Neural progenitor cell (in vitro differentiated cells): ENCODE data around the gene SERINC5. TPM values are rescaled to one million over a fixed set of nuclear protein-coding genes. Genes with fewer than 3 reads are reported as not detected.

Source experiments
- DNase-seq: peaks from one replicate; pipeline ENCODE4 v3.0.0-alpha.2; 2016; ENCODE audit warnings: low spot score
- H2AFZ ChIP-seq: fragments of 200-600 bp; sonication (generic); replicated peaks from 2 replicates; pipeline ENCODE4 v1.6.1; 2016; ENCODE audit warnings: antibody characterized with exemption
- H3F3A ChIP-seq: fragments of 200-600 bp; sonication (generic); 2 replicates; pipeline ENCODE4 v1.6.1; 2016; ENCODE audit warnings: antibody characterized with exemption, low read depth
- H3K27ac ChIP-seq: fragments of 200-600 bp; sonication (generic); 2 replicates; pipeline ENCODE4 v1.5.1; 2016; ENCODE audit warnings: mild to moderate bottlenecking
- H3K27me3 ChIP-seq: fragments of 200-600 bp; sonication (generic); 2 replicates; pipeline ENCODE4 v1.6.1; 2016; ENCODE audit warnings: mild to moderate bottlenecking, moderate library complexity
- H3K36me3 ChIP-seq: fragments of 200-600 bp; sonication (generic); 2 replicates; pipeline ENCODE4 v1.5.1; 2016
- H3K4me1 ChIP-seq: fragments of 200-600 bp; sonication (generic); 2 replicates; pipeline ENCODE4 v1.6.1; 2016; ENCODE audit warnings: mixed run types
- H3K4me2 ChIP-seq: fragments of 200-600 bp; sonication (generic); 2 replicates; pipeline ENCODE4 v1.6.1; 2016
- H3K4me3 ChIP-seq: fragments of 200-600 bp; sonication (generic); 2 replicates; pipeline ENCODE4 v1.5.1; 2016
- H3K79me2 ChIP-seq: fragments of 200-600 bp; sonication (generic); 2 replicates; pipeline ENCODE4 v1.6.1; 2016; ENCODE audit warnings: low read depth
- H3K9ac ChIP-seq: fragments of 200-600 bp; sonication (generic); 2 replicates; pipeline ENCODE4 v1.6.1; 2016
- H3K9me3 ChIP-seq: fragments of 200-600 bp; sonication (generic); 2 replicates; pipeline ENCODE4 v1.5.1; 2016; ENCODE audit warnings: low read depth
- H4K20me1 ChIP-seq: fragments of 200-600 bp; sonication (generic); 2 replicates; pipeline ENCODE4 v1.6.1; 2016; ENCODE audit warnings: low read depth
- H3K27ac Mint-ChIP-seq: 3 replicates; pipeline ENCODE4 v1.8.0; 2021; ENCODE audit warnings: mixed read lengths
- H3K27me3 Mint-ChIP-seq: 2 replicates; pipeline ENCODE4 v1.8.0; 2022; ENCODE audit warnings: low read depth, mild to moderate bottlenecking, inconsistent platforms, moderate library complexity, mixed read lengths; ENCODE audit not compliant: insufficient read depth
- H3K36me3 Mint-ChIP-seq: 3 replicates; pipeline ENCODE4 v1.8.0; 2021; ENCODE audit warnings: mixed read lengths
- H3K4me1 Mint-ChIP-seq: 3 replicates; pipeline ENCODE4 v1.8.0; 2021; ENCODE audit warnings: mixed read lengths
- H3K4me3 Mint-ChIP-seq: 3 replicates; pipeline ENCODE4 v1.8.0; 2021; ENCODE audit warnings: mild to moderate bottlenecking, moderate library complexity, mixed read lengths
- H3K9me3 Mint-ChIP-seq: 3 replicates; pipeline ENCODE4 v1.8.0; 2020; ENCODE audit warnings: mixed read lengths
- CTCF ChIP-seq: fragments of 200-600 bp; sonication (generic); IDR thresholded peaks from 2 replicates; pipeline ENCODE4 v1.5.1; 2017; ENCODE audit warnings: antibody characterized with exemption, mild to moderate bottlenecking
- EZH2 ChIP-seq: fragments of 200-600 bp; sonication (generic); IDR thresholded peaks from 2 replicates; pipeline ENCODE4 v1.6.1; 2017; ENCODE audit warnings: antibody characterized with exemption, mild to moderate bottlenecking, moderate library complexity
- EZH2phosphoT487 ChIP-seq: fragments of 200-600 bp; sonication (generic); IDR thresholded peaks from 2 replicates; pipeline ENCODE4 v1.6.1; 2017; ENCODE audit warnings: antibody characterized with exemption
- total RNA-seq: library from RNA; depleted of rRNA; stranded (reverse); fragments of >200 nt; gene quantifications from 2 replicates; pipeline ENCODE4 v1.2.3, GENCODE V29; 2015; ENCODE audit warnings: low replicate concordance

The SERINC5 gene
- total RNA-seq, 1 donor from 2014 or later: 126 TPM

DNA sequence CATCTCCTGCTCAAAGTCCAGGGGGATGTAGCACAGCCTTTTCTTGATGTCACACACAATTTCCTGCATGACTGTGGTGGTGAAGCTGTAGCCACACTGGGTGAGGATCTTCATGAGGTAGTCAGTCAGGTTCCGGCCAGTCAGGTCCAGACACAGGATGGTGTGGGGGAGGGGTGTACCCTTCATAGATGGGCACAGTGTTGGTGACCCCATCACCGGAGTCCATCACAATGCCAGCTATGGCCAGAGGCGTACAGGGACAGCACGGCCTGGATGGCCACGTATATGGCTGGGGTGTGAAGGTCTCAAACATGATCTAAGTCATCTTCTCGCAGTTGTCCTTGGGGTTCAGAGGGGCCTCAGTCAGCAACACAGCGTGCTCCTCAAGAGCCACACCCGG is 44.3 kb upstream of the SERINC5 start:
- Histone ChIP-seq H3K4me2 (no peak overlapping the region), H3K79me2 (no peaks in the 10 kb centered on the region), H3K4me1 (no peaks in the 10 kb centered on the region), H3K9me3 (no peaks in the 10 kb centered on the region), H3K9ac (no peak overlapping the region), H2AFZ (no peak overlapping the region), H3K36me3 (no peaks in the 10 kb centered on the region), H3K27me3 (no peaks in the 10 kb centered on the region), H3K27ac (no peak overlapping the region), H3F3A (no peaks in the 10 kb centered on the region), H4K20me1 (no peaks in the 10 kb centered on the region), H3K4me3 (no peak overlapping the region)
- H3K27ac Mint-ChIP-seq: no peak overlapping the region
- H3K27me3 Mint-ChIP-seq: peaks cover 2% of the 10 kb centered on the region
- H3K36me3 Mint-ChIP-seq: no peaks in the 10 kb centered on the region
- H3K9me3 Mint-ChIP-seq: peaks cover 13% of the 10 kb centered on the region
- TF ChIP-seq CTCF: no peak
- no peak for TF ChIP-seq EZH2
- peaks cover 7% of the 10 kb centered on the region for H3K4me1 Mint-ChIP-seq
- H3K4me3 Mint-ChIP-seq: no peak overlapping the region
- DNase-seq: no peak

DNA sequence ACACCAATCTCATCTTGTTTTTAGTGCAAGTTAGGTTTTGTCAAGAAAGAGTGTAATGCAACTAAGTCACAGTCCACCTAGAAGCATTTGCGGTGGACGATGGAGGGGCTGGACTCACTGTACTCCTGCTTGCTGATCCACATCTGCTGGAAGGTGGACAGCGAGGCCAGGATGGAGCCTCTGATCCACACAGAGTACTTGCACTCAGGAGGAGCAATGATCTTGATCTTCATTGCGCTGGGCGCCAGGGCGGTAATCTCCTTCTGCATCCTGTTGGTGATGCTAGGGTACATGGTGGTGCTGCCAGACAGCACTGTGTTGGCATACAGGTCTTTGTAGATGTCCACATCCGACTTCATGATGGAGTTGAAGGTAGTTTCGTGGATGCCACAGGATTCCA is 43.8 kb upstream of the SERINC5 start:
- no peak overlapping the region for H2AFZ ChIP-seq
- no peak overlapping the region for H3K4me2 ChIP-seq
- H3K36me3 Mint-ChIP-seq: no peaks in the 10 kb centered on the region
- peaks cover 13% of the 10 kb centered on the region for H3K9me3 Mint-ChIP-seq
- no peaks in the 10 kb centered on the region for H3K36me3 ChIP-seq
- peaks cover 7% of the 10 kb centered on the region for H3K4me1 Mint-ChIP-seq
- no peak overlapping the region for H3K27ac ChIP-seq
- H4K20me1 ChIP-seq: no peaks in the 10 kb centered on the region
- no peaks in the 10 kb centered on the region for H3K27me3 ChIP-seq
- no peaks in the 10 kb centered on the region for H3K4me1 ChIP-seq
- TF ChIP-seq CTCF: no peak
- no peak for TF ChIP-seq EZH2
- no peak for TF ChIP-seq EZH2phosphoT487
- H3K4me3 ChIP-seq: no peak overlapping the region
- H3F3A ChIP-seq: no peaks in the 10 kb centered on the region
- H3K27ac Mint-ChIP-seq: peak overlapping the region; percentile 5
- no peaks in the 10 kb centered on the region for H3K79me2 ChIP-seq
- no peaks in the 10 kb centered on the region for H3K9me3 ChIP-seq
- H3K9ac ChIP-seq: no peak overlapping the region
- no peak overlapping the region for H3K4me3 Mint-ChIP-seq
- no peak for DNase-seq
- H3K27me3 Mint-ChIP-seq: peaks cover 2% of the 10 kb centered on the region

DNA sequence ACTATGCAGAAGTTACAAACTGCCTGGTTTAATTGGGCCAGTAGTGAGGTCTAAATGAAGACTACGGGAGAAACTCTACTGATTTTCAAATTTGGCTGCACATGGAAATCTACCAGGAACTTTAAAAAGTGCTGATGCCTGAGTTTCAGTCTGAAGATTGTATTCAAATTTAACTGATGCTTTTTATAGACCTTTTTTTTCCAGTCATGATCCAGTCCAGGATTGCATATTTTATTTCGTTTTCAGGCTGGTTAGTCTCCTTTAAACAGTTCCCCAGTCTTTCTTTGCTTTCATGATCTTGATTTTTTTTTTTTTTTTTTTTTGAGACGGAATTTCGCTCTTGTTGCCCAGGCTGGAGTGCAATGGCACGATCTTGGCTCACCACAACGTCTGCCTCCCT is 40.3 kb upstream of the SERINC5 start:
- Mint-ChIP-seq H3K27me3 (no peaks in the 10 kb centered on the region), H3K4me3 (no peak overlapping the region), H3K4me1 (peaks cover 3% of the 10 kb centered on the region), H3K27ac (no peak overlapping the region), H3K36me3 (no peaks in the 10 kb centered on the region), H3K9me3 (peaks cover 9% of the 10 kb centered on the region)
- no peak for TF ChIP-seq EZH2
- no peak for TF ChIP-seq EZH2phosphoT487
- TF ChIP-seq CTCF: no peak
- Histone ChIP-seq H3K9me3 (no peaks in the 10 kb centered on the region), H3K36me3 (no peaks in the 10 kb centered on the region), H3K4me2 (no peak overlapping the region), H3K27me3 (no peaks in the 10 kb centered on the region), H3K27ac (no peak overlapping the region), H3F3A (no peaks in the 10 kb centered on the region), H3K4me3 (no peak overlapping the region), H2AFZ (no peak overlapping the region), H3K4me1 (no peaks in the 10 kb centered on the region), H3K9ac (no peak overlapping the region), H3K79me2 (no peaks in the 10 kb centered on the region), H4K20me1 (no peaks in the 10 kb centered on the region)
- DNase-seq: no peak

DNA sequence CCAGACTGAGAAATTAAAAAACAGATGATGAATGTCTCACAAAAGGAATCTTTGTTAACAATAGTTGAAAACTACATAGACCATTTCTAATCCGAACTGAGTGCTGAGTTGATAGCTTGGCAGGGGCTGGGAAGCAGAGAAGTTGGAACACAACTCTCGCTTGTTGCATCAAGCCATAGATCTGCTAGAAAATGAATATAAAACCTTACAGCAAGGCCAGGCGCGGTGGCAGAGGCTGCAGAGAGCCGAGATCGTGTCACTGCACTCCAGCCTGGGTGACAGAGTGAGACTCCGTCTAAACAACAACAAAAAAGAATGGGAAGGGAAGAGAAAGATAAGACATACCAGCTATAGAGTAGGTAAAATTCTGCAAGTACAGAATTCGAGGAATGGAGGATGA is 35.9 kb upstream of the SERINC5 start:
- Histone ChIP-seq H3K4me3 (no peak overlapping the region), H3K36me3 (no peaks in the 10 kb centered on the region), H3F3A (no peaks in the 10 kb centered on the region), H3K4me1 (no peaks in the 10 kb centered on the region), H4K20me1 (no peaks in the 10 kb centered on the region), H3K9ac (no peak overlapping the region), H3K4me2 (no peak overlapping the region), H3K27ac (no peak overlapping the region), H3K27me3 (no peaks in the 10 kb centered on the region), H2AFZ (no peak overlapping the region), H3K9me3 (no peaks in the 10 kb centered on the region), H3K79me2 (no peaks in the 10 kb centered on the region)
- Mint-ChIP-seq H3K4me1 (peaks cover 3% of the 10 kb centered on the region), H3K36me3 (no peaks in the 10 kb centered on the region), H3K9me3 (no peaks in the 10 kb centered on the region), H3K4me3 (no peak overlapping the region), H3K27ac (no peak overlapping the region), H3K27me3 (peaks cover 5% of the 10 kb centered on the region)
- no peak for DNase-seq
- no peak for TF ChIP-seq EZH2phosphoT487
- no peak for TF ChIP-seq EZH2
- no peak for TF ChIP-seq CTCF
